Activated T-cell treated with anti-CD3 and anti-CD28 coated beads, Interleukin-2, amount 50 U/mL, for 24 hours (primary cell): ENCODE results near the gene PTGFRN.
"Not testable (repeated sequence)": the region's sequence is repeated elsewhere in the genome, so short reads cannot be mapped to it uniquely, and the experiment has no call there.

Source experiments
- DNase-seq: peaks from one replicate; pipeline ENCODE4 v3.0.0-alpha.2; 2020
- H3K27ac Mint-ChIP-seq: 2 replicates; pipeline ENCODE4 v1.8.0; 2020; ENCODE audit warnings: mild to moderate bottlenecking, mixed read lengths
- H3K27me3 Mint-ChIP-seq: 2 replicates; pipeline ENCODE4 v1.8.0; 2020; ENCODE audit warnings: mixed read lengths
- H3K36me3 Mint-ChIP-seq: 2 replicates; pipeline ENCODE4 v1.8.0; 2020; ENCODE audit warnings: low read depth, mixed read lengths
- H3K4me1 Mint-ChIP-seq: 2 replicates; pipeline ENCODE4 v1.8.0; 2020; ENCODE audit warnings: low read depth, mixed read lengths
- H3K4me3 Mint-ChIP-seq: 2 replicates; pipeline ENCODE4 v1.8.0; 2020; ENCODE audit warnings: mild to moderate bottlenecking, moderate library complexity, mixed read lengths
- H3K9me3 Mint-ChIP-seq: 2 replicates; pipeline ENCODE4 v1.8.0; 2020; ENCODE audit warnings: mixed read lengths

The PTGFRN gene

GRCh38 chr1:116938216-116938615 is 28.5 kb downstream of the PTGFRN start:
- Mint-ChIP-seq H3K4me1 (peaks cover 28% of the 10 kb centered on the region), H3K9me3 (no peaks in the 10 kb centered on the region), H3K27ac (no peak overlapping the region), H3K36me3 (no peaks in the 10 kb centered on the region), H3K4me3 (no peak overlapping the region), H3K27me3 (no peaks in the 10 kb centered on the region)
- no peak for DNase-seq

DNA sequence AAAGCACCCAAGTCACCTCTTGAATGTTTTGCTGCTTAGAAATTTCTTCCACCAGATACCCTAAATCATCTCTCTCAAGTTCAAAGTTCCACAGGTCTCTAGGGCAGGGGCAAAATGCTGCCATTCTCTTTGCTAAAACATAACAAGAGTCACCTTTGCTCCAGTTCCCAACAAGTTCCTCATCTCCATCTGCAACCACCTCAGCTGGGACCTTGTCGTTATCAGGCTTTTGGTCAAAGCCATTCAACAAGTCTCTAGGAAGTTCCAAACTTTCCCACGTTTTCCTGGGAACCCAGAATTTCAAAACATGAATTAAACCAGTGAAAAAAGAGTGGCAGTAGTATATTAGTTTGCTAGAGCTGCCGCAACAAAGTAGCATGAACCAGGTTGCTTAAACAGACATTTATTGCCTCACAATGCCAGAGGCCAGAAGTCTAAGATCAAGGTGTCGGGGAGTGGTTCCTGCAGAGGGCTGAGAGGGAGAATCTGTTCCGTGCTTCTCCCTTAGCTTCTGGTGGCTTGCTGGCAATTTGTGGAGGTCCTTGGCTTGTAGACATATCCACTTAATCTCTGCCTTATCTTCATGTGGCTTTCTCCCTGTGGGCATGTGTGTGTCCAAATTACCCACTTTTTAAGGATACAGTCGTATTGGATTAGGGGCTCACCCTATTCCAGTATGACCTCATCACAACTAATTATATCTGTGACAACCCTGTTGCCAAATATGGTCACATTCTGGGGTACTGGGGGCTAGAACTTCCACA is 30.2 kb downstream of the PTGFRN start:
- H3K27ac Mint-ChIP-seq, H3K36me3 Mint-ChIP-seq, DNase-seq, H3K9me3 Mint-ChIP-seq, H3K27me3 Mint-ChIP-seq, H3K4me3 Mint-ChIP-seq: not testable (repeated sequence)
- peaks cover 24% of the 10 kb centered on the region for H3K4me1 Mint-ChIP-seq

GRCh38 chr1:116940814-116941599 is 31.3 kb downstream of the PTGFRN start:
- H3K27ac Mint-ChIP-seq, result no peak overlapping the region

DNA sequence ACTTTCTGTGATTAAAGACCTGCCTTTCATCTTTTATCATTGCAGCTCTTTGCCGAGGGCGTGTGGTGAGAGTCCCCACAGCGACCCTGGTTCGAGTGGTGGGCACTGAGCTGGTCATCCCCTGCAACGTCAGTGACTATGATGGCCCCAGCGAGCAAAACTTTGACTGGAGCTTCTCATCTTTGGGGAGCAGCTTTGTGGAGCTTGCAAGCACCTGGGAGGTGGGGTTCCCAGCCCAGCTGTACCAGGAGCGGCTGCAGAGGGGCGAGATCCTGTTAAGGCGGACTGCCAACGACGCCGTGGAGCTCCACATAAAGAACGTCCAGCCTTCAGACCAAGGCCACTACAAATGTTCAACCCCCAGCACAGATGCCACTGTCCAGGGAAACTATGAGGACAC is 32.0 kb downstream of the PTGFRN start:
- Mint-ChIP-seq H3K9me3 (no peaks in the 10 kb centered on the region), H3K27ac (no peak overlapping the region), H3K4me1 (peaks cover 33% of the 10 kb centered on the region), H3K36me3 (no peaks in the 10 kb centered on the region), H3K4me3 (no peak overlapping the region), H3K27me3 (no peaks in the 10 kb centered on the region)
- no peak for DNase-seq

More at GRCh38 chr1:116940814-116941599, 31.3 kb downstream of the PTGFRN start:
- H3K4me3 Mint-ChIP-seq, result no peak overlapping the region
- H3K27me3 Mint-ChIP-seq, result no peaks in the 10 kb centered on the region
- no peak for DNase-seq
- H3K36me3 Mint-ChIP-seq, result no peaks in the 10 kb centered on the region
- H3K9me3 Mint-ChIP-seq, result no peaks in the 10 kb centered on the region
- H3K4me1 Mint-ChIP-seq, result peaks cover 31% of the 10 kb centered on the region

- Mint-ChIP-seq H3K4me3 (no peak overlapping the region), H3K27ac (no peak overlapping the region), H3K27me3 (no peaks in the 10 kb centered on the region), H3K36me3 (no peaks in the 10 kb centered on the region), H3K4me1 (peaks cover 33% of the 10 kb centered on the region), H3K9me3 (no peaks in the 10 kb centered on the region)
- DNase-seq, result no peak
Measured at GRCh38 chr1:116942344-116942743, 32.6 kb downstream of the PTGFRN start.

- Mint-ChIP-seq H3K4me3 (no peak overlapping the region), H3K36me3 (no peaks in the 10 kb centered on the region)
Measured at GRCh38 chr1:116943438-116943837, 33.7 kb downstream of the PTGFRN start.

DNA sequence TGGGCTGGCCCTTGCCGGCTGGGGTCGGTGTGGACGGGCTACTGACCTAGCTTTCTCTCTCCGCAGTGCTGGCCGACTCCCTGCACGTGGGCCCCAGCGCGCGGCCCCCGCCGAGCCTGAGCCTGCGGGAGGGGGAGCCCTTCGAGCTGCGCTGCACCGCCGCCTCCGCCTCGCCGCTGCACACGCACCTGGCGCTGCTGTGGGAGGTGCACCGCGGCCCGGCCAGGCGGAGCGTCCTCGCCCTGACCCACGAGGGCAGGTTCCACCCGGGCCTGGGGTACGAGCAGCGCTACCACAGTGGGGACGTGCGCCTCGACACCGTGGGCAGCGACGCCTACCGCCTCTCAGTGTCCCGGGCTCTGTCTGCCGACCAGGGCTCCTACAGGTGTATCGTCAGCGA is 34.9 kb downstream of the PTGFRN start:
- H3K4me1 Mint-ChIP-seq, result peaks cover 33% of the 10 kb centered on the region
- H3K36me3 Mint-ChIP-seq, result no peaks in the 10 kb centered on the region
- no peak overlapping the region for H3K4me3 Mint-ChIP-seq
- no peak for DNase-seq
- no peak overlapping the region for H3K27ac Mint-ChIP-seq
- H3K9me3 Mint-ChIP-seq, result no peaks in the 10 kb centered on the region
- H3K27me3 Mint-ChIP-seq, result no peaks in the 10 kb centered on the region

More at GRCh38 chr1:116943438-116943837, 33.7 kb downstream of the PTGFRN start:
- H3K4me1 Mint-ChIP-seq, result peaks cover 33% of the 10 kb centered on the region
- no peaks in the 10 kb centered on the region for H3K27me3 Mint-ChIP-seq
- H3K9me3 Mint-ChIP-seq, result no peaks in the 10 kb centered on the region
- H3K27ac Mint-ChIP-seq, result peak overlapping the region; percentile 37
- no peak for DNase-seq

DNA sequence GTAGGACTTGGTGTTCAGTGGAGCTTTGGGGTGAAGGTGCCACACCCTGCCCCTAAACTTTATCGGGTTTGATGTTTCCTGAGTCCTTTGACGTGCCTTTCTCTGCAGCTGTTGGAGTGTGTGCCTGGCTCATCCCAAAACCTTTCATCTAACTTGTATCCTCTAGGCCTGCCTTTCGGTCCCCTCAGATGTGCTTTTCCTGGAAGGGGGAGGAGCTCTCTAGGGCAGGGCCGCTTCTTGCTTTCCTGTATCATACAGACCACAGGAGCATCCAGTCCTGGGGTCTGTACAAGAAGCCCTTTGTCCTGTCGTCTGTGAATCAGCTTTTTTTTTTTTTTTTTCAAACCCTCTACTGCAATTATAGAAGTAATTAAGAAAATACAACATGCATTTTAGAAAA is 35.7 kb downstream of the PTGFRN start:
- Mint-ChIP-seq H3K36me3 (no peaks in the 10 kb centered on the region), H3K27ac (peak overlapping the region; percentile 10), H3K4me3 (no peak overlapping the region), H3K27me3 (no peaks in the 10 kb centered on the region), H3K4me1 (peaks cover 33% of the 10 kb centered on the region), H3K9me3 (no peaks in the 10 kb centered on the region)
- DNase-seq, result no peak

DNA sequence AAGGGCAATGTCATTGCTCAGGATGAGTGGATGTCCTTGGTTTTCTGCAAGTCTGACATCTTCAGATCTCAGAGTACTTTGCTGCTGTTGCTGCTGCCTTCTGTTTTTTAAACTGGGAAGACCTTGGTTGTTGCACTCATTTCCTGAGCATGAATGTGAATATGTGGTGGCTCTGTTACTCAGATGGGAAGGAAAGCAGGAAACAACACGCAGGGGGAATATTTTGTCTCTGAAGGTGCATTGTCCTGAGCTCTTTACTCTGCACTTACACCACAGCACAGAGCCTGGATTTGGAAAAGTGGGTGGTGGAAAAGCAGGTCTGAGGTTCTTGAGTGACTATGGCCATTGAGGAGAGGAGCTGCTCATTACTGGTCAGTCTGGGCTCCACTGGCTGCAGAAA is 36.3 kb downstream of the PTGFRN start:
- Mint-ChIP-seq H3K36me3 (no peaks in the 10 kb centered on the region), H3K9me3 (no peaks in the 10 kb centered on the region), H3K27me3 (no peaks in the 10 kb centered on the region), H3K4me3 (no peak overlapping the region), H3K4me1 (peaks cover 33% of the 10 kb centered on the region), H3K27ac (no peak overlapping the region)
- no peak for DNase-seq

- Mint-ChIP-seq H3K9me3 (no peaks in the 10 kb centered on the region), H3K4me1 (peaks cover 32% of the 10 kb centered on the region), H3K27ac (no peak overlapping the region), H3K27me3 (no peaks in the 10 kb centered on the region), H3K36me3 (no peaks in the 10 kb centered on the region), H3K4me3 (no peak overlapping the region)
- DNase-seq, result no peak
Measured at GRCh38 chr1:116947092-116947860, 37.6 kb downstream of the PTGFRN start.

DNA sequence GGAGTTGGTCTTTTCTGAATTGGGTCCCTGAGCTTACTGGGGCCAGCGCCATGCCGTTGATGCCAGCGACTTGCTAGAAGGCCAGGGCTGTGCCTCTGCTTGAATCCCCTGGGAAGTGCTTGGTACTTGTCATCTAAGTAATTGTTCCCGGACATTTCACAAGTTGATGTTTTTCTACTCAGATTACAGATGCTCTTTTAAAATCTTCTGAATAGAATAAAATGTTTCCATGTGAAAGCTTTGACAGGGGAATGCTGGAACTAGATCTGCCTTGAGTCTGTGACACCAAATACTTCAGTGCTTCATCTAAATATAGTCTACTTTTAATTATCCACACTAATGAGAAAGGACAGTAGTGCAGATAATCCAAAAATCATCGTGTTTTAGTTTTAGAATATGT is 38.3 kb downstream of the PTGFRN start:
- no peak for DNase-seq
- no peak overlapping the region for H3K4me3 Mint-ChIP-seq
- no peaks in the 10 kb centered on the region for H3K27me3 Mint-ChIP-seq
- no peak overlapping the region for H3K27ac Mint-ChIP-seq
- peaks cover 24% of the 10 kb centered on the region for H3K4me1 Mint-ChIP-seq
- no peaks in the 10 kb centered on the region for H3K9me3 Mint-ChIP-seq
- no peaks in the 10 kb centered on the region for H3K36me3 Mint-ChIP-seq

GRCh38 chr1:116948642-116949041 is 38.9 kb downstream of the PTGFRN start:
- DNase-seq, result no peak
- no peaks in the 10 kb centered on the region for H3K9me3 Mint-ChIP-seq
- H3K36me3 Mint-ChIP-seq, result no peaks in the 10 kb centered on the region
- H3K27me3 Mint-ChIP-seq, result no peaks in the 10 kb centered on the region
- H3K4me1 Mint-ChIP-seq, result peaks cover 18% of the 10 kb centered on the region
- no peak overlapping the region for H3K4me3 Mint-ChIP-seq
- no peak overlapping the region for H3K27ac Mint-ChIP-seq

DNA sequence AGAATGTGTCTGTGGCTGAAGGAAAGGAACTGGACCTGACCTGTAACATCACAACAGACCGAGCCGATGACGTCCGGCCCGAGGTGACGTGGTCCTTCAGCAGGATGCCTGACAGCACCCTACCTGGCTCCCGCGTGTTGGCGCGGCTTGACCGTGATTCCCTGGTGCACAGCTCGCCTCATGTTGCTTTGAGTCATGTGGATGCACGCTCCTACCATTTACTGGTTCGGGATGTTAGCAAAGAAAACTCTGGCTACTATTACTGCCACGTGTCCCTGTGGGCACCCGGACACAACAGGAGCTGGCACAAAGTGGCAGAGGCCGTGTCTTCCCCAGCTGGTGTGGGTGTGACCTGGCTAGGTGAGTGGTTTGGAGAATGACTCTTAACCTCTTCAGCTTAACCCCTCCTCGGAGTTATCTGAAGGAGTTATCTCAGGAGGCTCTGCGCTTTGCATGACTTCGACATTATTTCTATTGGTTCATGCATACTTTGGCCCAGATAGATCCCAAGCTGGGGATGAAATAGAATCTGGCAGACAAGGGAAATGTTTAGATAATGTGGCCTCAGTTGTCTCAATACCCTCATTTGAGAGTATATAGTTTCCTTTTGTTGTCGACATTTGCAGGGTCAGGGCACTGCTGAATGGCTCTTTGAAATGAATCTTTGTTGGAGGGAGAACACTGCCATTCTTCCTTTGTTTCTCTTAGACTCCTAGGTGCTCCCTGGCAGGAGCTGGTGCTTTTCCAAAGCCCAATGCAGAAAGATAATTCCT is 39.7 kb downstream of the PTGFRN start:
- no peak overlapping the region for H3K4me3 Mint-ChIP-seq
- DNase-seq, result no peak
- no peaks in the 10 kb centered on the region for H3K27me3 Mint-ChIP-seq
- H3K9me3 Mint-ChIP-seq, result no peaks in the 10 kb centered on the region
- no peaks in the 10 kb centered on the region for H3K36me3 Mint-ChIP-seq
- H3K4me1 Mint-ChIP-seq, result peaks cover 13% of the 10 kb centered on the region
- H3K27ac Mint-ChIP-seq, result no peak overlapping the region

- Mint-ChIP-seq H3K4me1 (peaks cover 5% of the 10 kb centered on the region), H3K4me3 (no peak overlapping the region), H3K27ac (no peak overlapping the region), H3K9me3 (no peaks in the 10 kb centered on the region), H3K36me3 (no peaks in the 10 kb centered on the region), H3K27me3 (no peaks in the 10 kb centered on the region)
- no peak for DNase-seq
Measured at GRCh38 chr1:116950517-116951199, 40.9 kb downstream of the PTGFRN start.
